ENCODE measurements around the gene HSBP1.

The HSBP1 gene

DNA sequence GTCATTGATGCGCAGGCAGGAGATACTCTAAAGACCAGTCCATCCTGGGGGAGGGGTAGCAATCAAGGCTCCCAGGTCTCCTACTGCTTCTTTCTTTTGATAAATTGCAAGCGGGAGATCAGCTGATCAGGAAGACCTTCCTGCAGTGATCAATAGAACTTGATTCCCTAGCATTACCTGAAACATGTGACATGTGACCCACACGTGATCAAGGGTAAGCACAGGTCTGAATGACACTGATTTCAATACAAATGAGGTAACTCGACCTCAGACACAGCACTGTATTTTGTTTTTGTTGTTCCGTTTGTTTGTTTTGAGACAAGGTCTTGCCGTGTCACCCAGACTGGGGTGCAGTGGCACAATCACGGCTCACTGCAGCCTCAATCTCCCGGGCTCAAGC, 51.5 kb downstream of the HSBP1 start:
- CTCF ChIA-PET: interaction anchor here (0.6 kb wide), 1 partner anchor 1156 kb away, joined by 3 read pairs; no protein-coding TSS in a partner anchor
- TF ChIP-seq, protein P1, sequence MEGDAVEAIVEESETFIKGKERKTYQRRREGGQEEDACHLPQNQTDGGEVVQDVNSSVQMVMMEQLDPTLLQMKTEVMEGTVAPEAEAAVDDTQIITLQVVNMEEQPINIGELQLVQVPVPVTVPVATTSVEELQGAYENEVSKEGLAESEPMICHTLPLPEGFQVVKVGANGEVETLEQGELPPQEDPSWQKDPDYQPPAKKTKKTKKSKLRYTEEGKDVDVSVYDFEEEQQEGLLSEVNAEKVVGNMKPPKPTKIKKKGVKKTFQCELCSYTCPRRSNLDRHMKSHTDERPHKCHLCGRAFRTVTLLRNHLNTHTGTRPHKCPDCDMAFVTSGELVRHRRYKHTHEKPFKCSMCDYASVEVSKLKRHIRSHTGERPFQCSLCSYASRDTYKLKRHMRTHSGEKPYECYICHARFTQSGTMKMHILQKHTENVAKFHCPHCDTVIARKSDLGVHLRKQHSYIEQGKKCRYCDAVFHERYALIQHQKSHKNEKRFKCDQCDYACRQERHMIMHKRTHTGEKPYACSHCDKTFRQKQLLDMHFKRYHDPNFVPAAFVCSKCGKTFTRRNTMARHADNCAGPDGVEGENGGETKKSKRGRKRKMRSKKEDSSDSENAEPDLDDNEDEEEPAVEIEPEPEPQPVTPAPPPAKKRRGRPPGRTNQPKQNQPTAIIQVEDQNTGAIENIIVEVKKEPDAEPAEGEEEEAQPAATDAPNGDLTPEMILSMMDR (conservative IDR thresholded peaks at IDR 0.05; ENCODE audit: low read depth): no peak
- no peak overlapping the region for H3K27ac ChIP-seq
- no peak for DNase-seq (ENCODE audit: low spot score)
- POLR2A ChIA-PET (ENCODE audit: low non-redundant PET): no interaction called here

DNA sequence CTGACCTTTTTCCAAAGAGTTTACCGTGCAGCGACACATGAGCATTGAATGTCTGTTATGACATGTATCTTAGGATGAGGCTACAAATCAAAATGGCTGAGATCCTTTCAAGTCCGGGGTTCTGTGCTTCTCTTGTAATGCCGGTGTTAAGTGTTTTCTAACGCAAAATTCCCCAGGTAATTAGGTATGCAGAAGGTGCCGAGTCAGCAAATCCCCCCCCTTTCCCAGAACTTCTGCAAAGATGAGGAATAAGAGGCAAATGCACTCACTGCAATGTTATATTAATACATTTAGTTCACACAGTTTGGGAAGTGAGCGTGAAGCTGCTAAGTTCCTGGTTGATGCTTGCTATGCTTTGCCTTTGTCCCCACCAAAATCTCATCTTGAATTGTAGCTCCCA, 54.9 kb downstream of the HSBP1 start:
- no peak overlapping the region for H3K27ac ChIP-seq
- TF ChIP-seq, protein P1 (conservative IDR thresholded peaks at IDR 0.05; ENCODE audit: low read depth): no peak
- DNase-seq (ENCODE audit: low spot score): no peak
- ChIA-PET CTCF (no interaction called here), POLR2A (ENCODE audit: low non-redundant PET) (no interaction called here)

DNA sequence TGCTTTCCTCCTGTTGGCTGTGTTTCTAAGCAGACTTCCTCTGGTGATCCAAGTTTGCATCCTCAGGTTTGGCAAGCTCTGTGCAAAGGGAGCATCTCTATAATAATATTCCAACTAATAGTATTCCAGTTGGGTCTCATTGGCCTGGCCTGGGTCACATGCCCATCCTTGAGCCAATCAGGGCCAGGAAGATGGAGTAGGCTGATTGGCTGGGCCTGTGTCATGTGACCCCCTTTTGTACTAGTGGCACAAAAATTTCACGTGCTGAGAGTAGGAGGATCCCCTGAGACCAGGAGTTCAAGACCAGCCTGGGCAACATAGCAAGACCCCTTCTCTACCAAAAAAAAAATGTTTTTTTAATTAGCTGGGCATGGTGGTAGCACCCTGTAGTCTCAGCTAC, 55.9 kb downstream of the HSBP1 start:
- POLR2A ChIA-PET (ENCODE audit: low non-redundant PET): no interaction called here
- DNase-seq (ENCODE audit: low spot score): no peak
- no peak overlapping the region for H3K27ac ChIP-seq
- CTCF ChIA-PET: interaction anchor here (0.7 kb wide), 1 partner anchor 75 kb away, joined by 5 read pairs; no protein-coding TSS in a partner anchor
- TF ChIP-seq, protein P1 (conservative IDR thresholded peaks at IDR 0.05; ENCODE audit: low read depth): no peak
